Hematopoietic multipotent progenitor cell treated with erythropoietin and hydrocortisone succinate and interleukin-3 and kit ligand, for 8 days (in vitro differentiated cells): ENCODE measurements around the gene UGT1A10.
"Not testable (repeated sequence)": the region's sequence is repeated elsewhere in the genome, so short reads cannot be mapped to it uniquely, and the experiment has no call there.

ENCODE experiments used
- DNase-seq: peaks from one replicate; pipeline ENCODE4 v3.0.0-alpha.2; 2015

Gene UGT1A10

DNA sequence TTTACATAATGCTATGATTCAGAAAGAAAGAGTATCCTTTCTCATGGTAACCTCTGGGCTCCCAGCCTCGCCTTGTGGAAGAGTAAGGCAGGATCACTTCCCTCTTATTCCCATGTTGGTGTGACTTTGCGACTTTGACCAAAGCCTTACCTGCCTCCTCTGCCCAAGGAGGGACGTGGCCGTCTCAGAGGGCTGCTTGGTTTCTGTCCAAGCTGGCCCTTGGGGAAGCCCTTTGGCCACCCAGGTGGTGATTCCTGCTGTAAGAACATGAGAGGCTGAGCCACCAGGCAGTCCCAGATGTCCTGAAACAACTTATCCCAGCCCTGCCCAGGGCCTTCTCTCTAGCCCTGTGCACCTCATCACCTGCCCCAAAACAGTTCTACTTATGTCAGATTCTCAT, 62.5 kb downstream of the UGT1A10 start:
- no peak for DNase-seq

DNA sequence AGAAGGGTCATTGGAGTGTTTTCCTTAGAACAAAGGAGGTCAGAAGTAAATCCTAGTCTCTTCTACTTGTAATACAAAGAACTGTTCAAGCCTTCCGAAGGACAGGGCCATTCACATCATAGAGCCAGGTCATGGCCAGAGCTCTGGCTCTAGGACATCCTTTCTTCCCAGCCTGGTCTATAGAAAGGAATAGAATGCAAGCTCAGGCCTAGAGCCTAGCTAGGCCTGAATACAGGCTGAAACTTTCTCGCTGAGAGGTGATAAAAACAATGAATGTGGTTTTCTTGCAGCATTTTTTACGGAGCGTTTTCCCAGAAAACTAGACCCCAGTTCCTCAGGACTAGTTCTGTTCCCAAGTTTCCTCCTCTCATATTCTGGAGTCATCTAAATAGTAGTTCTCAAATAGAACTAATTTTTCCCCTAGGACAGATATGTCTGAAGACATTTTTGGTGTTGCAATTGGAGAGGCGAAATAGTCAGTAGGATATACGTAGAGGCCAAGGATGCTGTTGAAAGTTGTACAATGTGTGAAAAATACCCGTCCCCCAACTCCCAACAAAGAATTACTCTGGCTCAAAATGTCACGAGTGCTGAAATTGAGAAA, 63.3 kb downstream of the UGT1A10 start:
- no peak for DNase-seq

GRCh38 chr2:233700028-233700635, 63.9 kb downstream of the UGT1A10 start:
- peak; percentile 96 for DNase-seq

DNA sequence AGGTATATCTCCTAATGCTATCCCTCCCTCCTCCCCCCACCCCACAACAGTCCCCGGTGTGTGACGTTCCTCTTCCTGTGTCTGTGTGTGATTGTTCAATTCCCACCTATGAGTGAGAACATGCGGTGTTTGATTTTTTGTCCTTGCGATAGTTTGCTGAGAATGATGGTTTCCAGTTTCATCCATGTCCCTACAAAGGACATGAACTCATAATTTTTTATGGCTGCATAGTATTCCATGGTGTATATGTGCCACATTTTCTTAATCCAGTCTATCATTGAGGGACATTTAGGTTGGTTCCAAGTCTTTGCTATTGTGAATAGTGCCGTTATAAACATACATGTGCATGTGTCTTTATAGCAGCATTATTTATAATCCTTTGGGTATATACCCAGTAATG, 64.6 kb downstream of the UGT1A10 start:
- DNase-seq = not testable (repeated sequence)

DNA sequence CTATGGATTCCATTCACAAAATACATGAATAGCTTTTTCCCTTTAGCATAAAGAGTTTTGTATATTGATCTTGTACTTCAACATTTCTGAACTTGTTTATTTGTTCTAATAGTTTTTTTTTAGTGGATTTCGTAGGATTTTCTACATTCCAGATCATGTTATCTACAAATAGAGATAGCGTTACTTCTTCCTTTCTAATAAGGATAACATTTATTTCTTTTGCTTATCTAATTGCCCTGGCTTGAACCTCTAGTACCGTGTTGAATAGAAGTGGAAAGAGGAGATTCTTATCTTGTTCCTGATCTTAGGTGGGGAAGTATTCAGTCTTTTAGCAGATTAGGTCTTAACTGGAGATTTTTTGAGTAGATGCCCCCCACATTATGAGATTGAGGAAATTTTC, 66.0 kb downstream of the UGT1A10 start:
- DNase-seq = no peak

DNA sequence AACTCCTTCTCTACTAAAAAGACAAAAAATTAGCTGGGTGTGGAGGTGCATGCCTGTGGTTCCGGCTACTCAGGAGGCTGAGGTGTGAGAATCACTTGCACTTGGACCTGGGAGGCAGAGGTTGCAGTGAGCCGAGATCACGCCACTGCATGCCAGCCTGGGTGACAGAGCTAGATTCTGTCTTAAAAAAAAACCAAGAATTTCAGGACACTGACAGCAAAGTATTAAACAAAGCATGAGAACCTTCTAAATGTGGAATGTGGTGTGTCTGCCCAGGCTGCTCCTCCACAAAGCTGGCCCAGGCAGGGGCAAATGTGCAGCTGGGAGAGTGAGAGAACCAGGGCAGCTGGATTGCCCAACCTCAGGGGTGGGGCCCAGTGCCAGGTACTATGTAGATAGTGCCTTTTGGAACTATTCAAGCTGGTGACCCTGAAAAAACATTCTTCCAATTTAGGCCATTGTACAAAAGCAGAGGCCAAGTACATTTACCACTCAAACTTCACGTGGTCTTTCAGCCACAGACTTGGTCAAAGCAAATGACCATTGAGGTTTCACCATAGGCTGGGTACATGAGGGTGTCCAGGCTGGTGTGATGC, 69.8 kb downstream of the UGT1A10 start:
- peak; percentile 35 for DNase-seq

- DNase-seq = no peak
These were observed 70.5 kb downstream of the UGT1A10 start for GRCh38 chr2:233706720-233707119.

GRCh38 chr2:233707940-233708644, 71.8 kb downstream of the UGT1A10 start:
- no peak for DNase-seq

GRCh38 chr2:233708942-233709341, 72.7 kb downstream of the UGT1A10 start:
- no peak for DNase-seq

DNA sequence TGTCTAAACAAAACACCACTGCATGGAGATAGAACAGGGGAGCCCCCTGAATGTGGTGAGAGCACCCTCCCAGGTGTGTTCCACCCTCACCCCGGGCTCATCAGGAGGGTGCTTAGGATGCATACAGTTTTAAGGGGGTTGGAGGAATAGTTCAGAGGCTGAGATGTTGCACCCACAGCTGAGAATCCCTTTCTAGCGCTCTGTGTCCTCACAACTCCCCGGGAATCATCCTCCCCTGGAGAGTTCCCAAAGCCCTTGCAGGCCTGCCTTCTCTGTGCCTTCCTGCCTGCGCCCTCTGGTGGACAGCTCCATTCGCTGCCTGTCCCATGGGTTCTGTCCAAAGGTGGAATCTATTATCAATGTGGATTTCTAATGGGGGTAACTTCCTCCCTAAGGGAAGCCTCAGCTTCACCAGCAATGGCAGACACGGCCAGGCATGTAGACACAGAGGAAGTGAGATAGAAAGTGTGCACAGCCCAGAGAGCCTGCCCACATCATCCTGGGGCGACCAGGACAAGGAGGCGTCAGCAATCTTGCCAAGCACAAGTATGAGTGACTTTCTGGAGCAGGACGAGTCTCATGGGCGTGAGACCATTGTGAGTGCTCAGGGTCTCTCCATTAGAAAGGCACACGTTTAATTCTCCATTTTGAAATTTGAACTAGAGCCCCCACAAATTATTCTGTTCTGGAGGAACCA, 75.2 kb downstream of the UGT1A10 start:
- DNase-seq = peak; percentile 80

DNA sequence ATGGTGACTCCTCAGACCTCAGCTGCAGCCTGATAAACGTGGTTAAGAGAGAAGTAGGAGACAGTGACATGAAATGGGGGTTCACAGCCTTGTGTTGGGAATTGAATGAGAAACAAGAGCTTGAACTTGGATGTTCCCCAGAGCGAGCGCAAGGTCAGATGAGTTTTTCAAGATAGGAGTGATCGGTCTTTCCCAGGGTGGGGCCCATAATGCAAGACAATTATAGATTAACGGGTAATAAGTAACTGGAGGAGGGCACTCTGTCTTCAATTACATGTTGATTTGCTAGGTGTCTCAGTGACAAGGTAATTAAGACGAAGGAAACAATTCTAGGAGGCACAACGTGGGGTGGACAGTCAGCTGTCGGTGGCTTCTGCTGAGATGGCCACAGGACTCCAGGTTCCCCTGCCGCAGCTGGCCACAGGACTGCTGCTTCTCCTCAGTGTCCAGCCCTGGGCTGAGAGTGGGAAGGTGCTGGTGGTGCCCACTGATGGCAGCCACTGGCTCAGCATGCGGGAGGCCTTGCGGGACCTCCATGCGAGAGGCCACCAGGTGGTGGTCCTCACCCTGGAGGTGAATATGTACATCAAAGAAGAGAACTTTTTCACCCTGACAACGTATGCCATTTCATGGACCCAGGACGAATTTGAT, 76.5 kb downstream of the UGT1A10 start, which contains the start of gene UGT1A5:
UGT1A5 (plus strand) TSS at position 297 of the 651 bp plus-strand sequence; CDS start at position 382, 85 bp downstream.
- DNase-seq = no peak

GRCh38 chr2:233713262-233713615, 77.0 kb downstream of the UGT1A10 start:
- no peak for DNase-seq

DNA sequence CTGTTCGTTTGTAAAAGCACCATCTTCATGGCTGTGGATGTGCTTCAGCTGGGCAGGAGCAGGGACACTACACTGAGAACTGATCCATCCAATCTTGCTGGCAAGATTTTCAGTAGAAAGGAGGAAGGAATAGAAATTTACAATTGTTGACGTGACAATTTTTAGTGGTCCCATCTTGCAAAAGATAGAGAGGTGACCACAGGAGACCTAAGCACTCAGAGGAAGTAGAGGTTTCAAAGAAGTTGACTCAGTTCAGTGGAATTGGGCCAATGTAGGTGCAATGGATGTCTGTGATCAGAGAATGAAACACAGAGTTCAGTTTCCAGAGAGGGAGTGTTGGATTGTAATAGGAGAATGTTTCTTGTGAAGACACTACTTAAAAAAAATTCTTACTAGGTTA, 77.9 kb downstream of the UGT1A10 start:
- DNase-seq = no peak

DNA sequence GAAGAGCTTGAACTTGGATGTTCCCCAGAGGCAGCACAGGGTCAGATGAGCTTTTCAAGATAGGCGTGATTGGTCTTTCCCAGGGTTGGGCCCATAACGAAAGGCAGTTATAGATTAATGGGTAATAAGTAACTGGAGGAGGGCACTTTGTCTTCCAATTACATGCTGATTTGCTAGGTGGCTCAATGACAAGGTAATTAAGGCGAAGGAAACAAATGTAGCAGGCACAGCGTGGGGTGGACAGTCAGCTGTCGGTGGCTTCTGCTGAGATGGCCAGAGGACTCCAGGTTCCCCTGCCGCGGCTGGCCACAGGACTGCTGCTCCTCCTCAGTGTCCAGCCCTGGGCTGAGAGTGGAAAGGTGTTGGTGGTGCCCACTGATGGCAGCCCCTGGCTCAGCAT, 82.3 kb downstream of the UGT1A10 start, which contains the start of gene UGT1A4:
UGT1A4 (plus strand) TSS at position 185 of the 400 bp plus-strand sequence; CDS start at position 270, 85 bp downstream.
- DNase-seq = no peak

GRCh38 chr2:233728723-233729301, 92.6 kb downstream of the UGT1A10 start, which contains the start of gene UGT1A3:
Gene UGT1A3, plus strand, starts transcription at chr2:233729042. Its CDS starts 85 bp downstream, at chr2:233729127.
- DNase-seq = no peak

- DNase-seq = not testable (repeated sequence)
These were observed 100.8 kb downstream of the UGT1A10 start for GRCh38 chr2:233736868-233737653.

DNA sequence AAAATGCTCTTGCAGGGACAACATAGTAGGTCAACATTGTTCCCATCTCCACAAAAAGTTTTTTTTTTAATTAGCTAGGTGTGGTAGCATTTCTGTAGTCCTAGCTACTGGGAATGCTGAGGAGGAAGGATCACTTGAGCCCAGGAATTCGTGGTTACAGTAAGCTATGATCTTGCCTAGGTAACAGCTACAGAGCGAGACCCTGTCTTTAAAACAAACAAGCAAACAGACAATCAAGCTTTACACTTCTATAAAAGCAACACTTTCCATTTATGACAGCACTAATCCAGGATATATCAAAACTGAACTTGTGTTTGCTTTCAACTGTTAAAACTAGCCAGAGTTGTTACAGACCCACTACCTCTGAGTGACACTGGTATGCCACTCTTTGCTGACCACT, 104.6 kb downstream of the UGT1A10 start:
- DNase-seq = no peak

DNA sequence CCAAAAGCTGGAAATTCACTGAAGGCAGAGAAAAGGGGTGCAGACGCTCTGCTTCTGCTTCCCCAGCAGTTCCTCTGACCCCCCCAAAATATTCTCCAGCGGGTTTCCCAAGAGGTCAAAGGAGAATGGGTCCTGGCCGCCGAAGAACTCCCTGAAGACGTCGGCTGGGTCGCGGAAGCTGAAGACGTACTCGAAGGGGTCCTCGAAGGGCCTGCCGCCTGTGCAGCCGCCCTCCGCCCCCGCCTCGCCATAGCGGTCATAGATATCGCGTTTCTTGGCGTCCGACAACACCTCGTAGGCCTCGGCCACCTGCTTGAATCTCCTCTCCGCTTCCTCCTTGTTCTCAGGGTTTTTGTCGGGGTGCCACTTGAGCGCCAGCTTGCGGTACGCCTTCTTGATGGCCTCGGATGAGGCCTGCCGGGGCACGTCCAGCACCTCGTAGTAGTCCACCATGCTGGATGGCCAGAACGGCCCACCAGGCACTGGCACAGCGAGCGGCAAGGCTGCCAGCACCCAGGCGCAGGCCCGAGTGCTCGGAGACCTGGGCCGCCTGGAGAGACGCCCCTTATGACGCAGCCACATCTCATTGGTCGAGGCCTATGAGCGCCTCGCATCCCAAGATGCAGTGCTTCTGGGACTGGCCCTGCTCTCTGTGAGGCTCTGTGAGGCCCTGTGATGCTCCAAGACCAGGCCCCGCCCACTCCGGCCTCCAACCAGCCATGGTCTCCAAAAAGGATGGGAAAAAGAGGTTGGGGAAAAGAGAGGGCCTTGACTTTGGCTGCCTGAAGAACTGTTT, 107.4 kb downstream of the UGT1A10 start:
- DNase-seq = no peak

- no peak for DNase-seq
These were observed 109.0 kb downstream of the UGT1A10 start for GRCh38 chr2:233745073-233745755.

GRCh38 chr2:233745838-233746237, 109.6 kb downstream of the UGT1A10 start:
- DNase-seq = not testable (repeated sequence)
